Neural progenitor cell (in vitro differentiated cells): Measurements from ENCODE around the gene SPTAN1. TPM values are rescaled to one million over a fixed set of nuclear protein-coding genes. Genes with fewer than 3 reads are reported as not detected.

Experiments used
- DNase-seq: peaks from one replicate; pipeline ENCODE4 v3.0.0-alpha.2; 2016; ENCODE audit warnings: low spot score
- H2AFZ ChIP-seq: fragments of 200-600 bp; sonication (generic); replicated peaks from 2 replicates; pipeline ENCODE4 v1.6.1; 2016; ENCODE audit warnings: antibody characterized with exemption
- H3F3A ChIP-seq: fragments of 200-600 bp; sonication (generic); 2 replicates; pipeline ENCODE4 v1.6.1; 2016; ENCODE audit warnings: antibody characterized with exemption, low read depth
- H3K27ac ChIP-seq: fragments of 200-600 bp; sonication (generic); 2 replicates; pipeline ENCODE4 v1.5.1; 2016; ENCODE audit warnings: mild to moderate bottlenecking
- H3K27me3 ChIP-seq: fragments of 200-600 bp; sonication (generic); 2 replicates; pipeline ENCODE4 v1.6.1; 2016; ENCODE audit warnings: mild to moderate bottlenecking, moderate library complexity
- H3K36me3 ChIP-seq: fragments of 200-600 bp; sonication (generic); 2 replicates; pipeline ENCODE4 v1.5.1; 2016
- H3K4me1 ChIP-seq: fragments of 200-600 bp; sonication (generic); 2 replicates; pipeline ENCODE4 v1.6.1; 2016; ENCODE audit warnings: mixed run types
- H3K4me2 ChIP-seq: fragments of 200-600 bp; sonication (generic); 2 replicates; pipeline ENCODE4 v1.6.1; 2016
- H3K4me3 ChIP-seq: fragments of 200-600 bp; sonication (generic); 2 replicates; pipeline ENCODE4 v1.5.1; 2016
- H3K79me2 ChIP-seq: fragments of 200-600 bp; sonication (generic); 2 replicates; pipeline ENCODE4 v1.6.1; 2016; ENCODE audit warnings: low read depth
- H3K9ac ChIP-seq: fragments of 200-600 bp; sonication (generic); 2 replicates; pipeline ENCODE4 v1.6.1; 2016
- H3K9me3 ChIP-seq: fragments of 200-600 bp; sonication (generic); 2 replicates; pipeline ENCODE4 v1.5.1; 2016; ENCODE audit warnings: low read depth
- H4K20me1 ChIP-seq: fragments of 200-600 bp; sonication (generic); 2 replicates; pipeline ENCODE4 v1.6.1; 2016; ENCODE audit warnings: low read depth
- H3K27ac Mint-ChIP-seq: 3 replicates; pipeline ENCODE4 v1.8.0; 2021; ENCODE audit warnings: mixed read lengths
- H3K27me3 Mint-ChIP-seq: 2 replicates; pipeline ENCODE4 v1.8.0; 2022; ENCODE audit warnings: low read depth, mild to moderate bottlenecking, inconsistent platforms, moderate library complexity, mixed read lengths; ENCODE audit not compliant: insufficient read depth
- H3K36me3 Mint-ChIP-seq: 3 replicates; pipeline ENCODE4 v1.8.0; 2021; ENCODE audit warnings: mixed read lengths
- H3K4me1 Mint-ChIP-seq: 3 replicates; pipeline ENCODE4 v1.8.0; 2021; ENCODE audit warnings: mixed read lengths
- H3K4me3 Mint-ChIP-seq: 3 replicates; pipeline ENCODE4 v1.8.0; 2021; ENCODE audit warnings: mild to moderate bottlenecking, moderate library complexity, mixed read lengths
- H3K9me3 Mint-ChIP-seq: 3 replicates; pipeline ENCODE4 v1.8.0; 2020; ENCODE audit warnings: mixed read lengths
- EZH2 ChIP-seq: fragments of 200-600 bp; sonication (generic); IDR thresholded peaks from 2 replicates; pipeline ENCODE4 v1.6.1; 2017; ENCODE audit warnings: antibody characterized with exemption, mild to moderate bottlenecking, moderate library complexity
- EZH2phosphoT487 ChIP-seq: fragments of 200-600 bp; sonication (generic); IDR thresholded peaks from 2 replicates; pipeline ENCODE4 v1.6.1; 2017; ENCODE audit warnings: antibody characterized with exemption
- total RNA-seq: library from RNA; depleted of rRNA; stranded (reverse); fragments of >200 nt; gene quantifications from 2 replicates; pipeline ENCODE4 v1.2.3, GENCODE V29; 2015; ENCODE audit warnings: low replicate concordance
- TF ChIP-seq, protein P1 (sequence below): fragments of 200-600 bp; sonication (generic); IDR thresholded peaks from 2 replicates; pipeline ENCODE4 v1.5.1; 2017; ENCODE audit warnings: antibody characterized with exemption, mild to moderate bottlenecking

SPTAN1 gene
- total RNA-seq, 1 donor from 2014 or later: 112 TPM

DNA sequence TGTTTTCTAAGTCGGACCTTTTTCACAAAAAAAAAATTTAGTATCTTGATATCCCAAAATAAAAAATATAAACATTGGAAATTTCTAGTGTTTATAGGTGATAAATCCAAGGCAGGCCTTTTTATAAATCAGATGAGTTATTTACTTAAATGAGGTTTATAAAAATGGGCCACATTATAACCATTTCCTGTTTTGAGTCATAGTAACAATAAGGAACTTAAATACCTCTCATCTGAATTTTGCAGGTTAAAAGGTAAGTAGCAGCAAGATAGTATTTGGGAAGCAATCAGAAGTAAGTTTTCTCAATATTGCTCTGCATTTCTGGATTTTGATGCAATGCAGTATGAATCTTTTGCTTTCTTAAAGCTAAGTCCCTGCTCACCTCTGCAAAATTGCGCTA, 3.9 kb downstream of the SPTAN1 start:
- no peaks in the 10 kb centered on the region for H3K9me3 Mint-ChIP-seq
- Histone ChIP-seq H3K79me2 (peaks cover 80% of the 10 kb centered on the region), H3K4me1 (peaks cover 34% of the 10 kb centered on the region), H3K4me3 (no peak overlapping the region), H2AFZ (no peak overlapping the region), H3K36me3 (no peaks in the 10 kb centered on the region), H3K9ac (no peak overlapping the region), H3K27me3 (no peaks in the 10 kb centered on the region), H3K4me2 (no peak overlapping the region), H3F3A (peaks cover 27% of the 10 kb centered on the region), H3K27ac (no peak overlapping the region), H4K20me1 (peaks cover 57% of the 10 kb centered on the region), H3K9me3 (no peaks in the 10 kb centered on the region)
- peaks cover 31% of the 10 kb centered on the region for H3K4me1 Mint-ChIP-seq
- no peak for DNase-seq
- TF ChIP-seq, protein P1, sequence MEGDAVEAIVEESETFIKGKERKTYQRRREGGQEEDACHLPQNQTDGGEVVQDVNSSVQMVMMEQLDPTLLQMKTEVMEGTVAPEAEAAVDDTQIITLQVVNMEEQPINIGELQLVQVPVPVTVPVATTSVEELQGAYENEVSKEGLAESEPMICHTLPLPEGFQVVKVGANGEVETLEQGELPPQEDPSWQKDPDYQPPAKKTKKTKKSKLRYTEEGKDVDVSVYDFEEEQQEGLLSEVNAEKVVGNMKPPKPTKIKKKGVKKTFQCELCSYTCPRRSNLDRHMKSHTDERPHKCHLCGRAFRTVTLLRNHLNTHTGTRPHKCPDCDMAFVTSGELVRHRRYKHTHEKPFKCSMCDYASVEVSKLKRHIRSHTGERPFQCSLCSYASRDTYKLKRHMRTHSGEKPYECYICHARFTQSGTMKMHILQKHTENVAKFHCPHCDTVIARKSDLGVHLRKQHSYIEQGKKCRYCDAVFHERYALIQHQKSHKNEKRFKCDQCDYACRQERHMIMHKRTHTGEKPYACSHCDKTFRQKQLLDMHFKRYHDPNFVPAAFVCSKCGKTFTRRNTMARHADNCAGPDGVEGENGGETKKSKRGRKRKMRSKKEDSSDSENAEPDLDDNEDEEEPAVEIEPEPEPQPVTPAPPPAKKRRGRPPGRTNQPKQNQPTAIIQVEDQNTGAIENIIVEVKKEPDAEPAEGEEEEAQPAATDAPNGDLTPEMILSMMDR: no peak
- no peak for TF ChIP-seq EZH2phosphoT487
- TF ChIP-seq EZH2: no peak
- no peaks in the 10 kb centered on the region for H3K36me3 Mint-ChIP-seq
- H3K4me3 Mint-ChIP-seq: no peak overlapping the region
- H3K27me3 Mint-ChIP-seq: no peaks in the 10 kb centered on the region
- H3K27ac Mint-ChIP-seq: no peak overlapping the region

- Histone ChIP-seq H3K4me3 (no peak overlapping the region), H3K4me1 (peaks cover 30% of the 10 kb centered on the region), H4K20me1 (peaks cover 61% of the 10 kb centered on the region), H3K4me2 (no peak overlapping the region), H3F3A (peaks cover 21% of the 10 kb centered on the region), H3K9ac (no peak overlapping the region), H3K27ac (no peak overlapping the region), H3K9me3 (no peaks in the 10 kb centered on the region), H3K27me3 (no peaks in the 10 kb centered on the region), H3K79me2 (peaks cover 85% of the 10 kb centered on the region), H2AFZ (no peak overlapping the region), H3K36me3 (no peaks in the 10 kb centered on the region)
- TF ChIP-seq, protein P1: no peak
- TF ChIP-seq EZH2 (no peak), EZH2phosphoT487 (no peak)
- Mint-ChIP-seq H3K4me3 (no peak overlapping the region), H3K36me3 (peaks cover 3% of the 10 kb centered on the region), H3K27ac (no peak overlapping the region), H3K27me3 (no peaks in the 10 kb centered on the region), H3K9me3 (no peaks in the 10 kb centered on the region), H3K4me1 (peaks cover 24% of the 10 kb centered on the region)
- no peak for DNase-seq
Measured at GRCh38 chr9:128556926-128557634, 4.7 kb downstream of the SPTAN1 start.

GRCh38 chr9:128558431-128559310, 6.3 kb downstream of the SPTAN1 start:
- Histone ChIP-seq H3K27ac (peak overlapping the region; percentile 70), H3K9me3 (no peaks in the 10 kb centered on the region), H3K4me3 (no peak overlapping the region), H3K4me1 (peaks cover 28% of the 10 kb centered on the region), H3K36me3 (no peaks in the 10 kb centered on the region), H3K27me3 (no peaks in the 10 kb centered on the region), H3F3A (peaks cover 21% of the 10 kb centered on the region), H4K20me1 (peaks cover 56% of the 10 kb centered on the region), H2AFZ (no peak overlapping the region), H3K79me2 (peaks cover 87% of the 10 kb centered on the region), H3K4me2 (peak overlapping the region; percentile 9), H3K9ac (no peak overlapping the region)
- Mint-ChIP-seq H3K9me3 (no peaks in the 10 kb centered on the region), H3K4me1 (peaks cover 24% of the 10 kb centered on the region), H3K36me3 (peaks cover 7% of the 10 kb centered on the region), H3K27me3 (no peaks in the 10 kb centered on the region), H3K27ac (peak overlapping the region; percentile 92), H3K4me3 (no peak overlapping the region)
- DNase-seq: peak; percentile 36
- TF ChIP-seq, protein P1: no peak
- no peak for TF ChIP-seq EZH2
- no peak for TF ChIP-seq EZH2phosphoT487
